A673 (cell line): Measurements from ENCODE around the gene TARBP2. TPM values are rescaled to one million over a fixed set of nuclear protein-coding genes. Genes with fewer than 3 reads are reported as not detected.

ENCODE experiments used
- BruUV-seq: library from RNA; stranded (reverse); fragments of 400-500 nt; replicated peaks from 2 replicates; lab custom pipeline; 2021; lab: Mats Ljungman, UMichigan
- CTCF ChIA-PET: fragments of 300-600 bp; sonication (Branson Sonifier 250); formaldehyde crosslinking; loops from one replicate; lab custom pipeline; 2022; ENCODE audit warnings: antibody characterized with exemption; lab: Charles Lee
- POLR2A ChIA-PET: fragments of 300-600 bp; sonication (Branson Sonifier 250); formaldehyde crosslinking; loops from one replicate; lab custom pipeline; 2022; ENCODE audit warnings: antibody characterized with exemption; ENCODE audit not compliant: low non-redundant PET; lab: Charles Lee
- DNase-seq: peaks from one replicate; pipeline ENCODE4 v3.0.0-alpha.2; 2015; ENCODE audit warnings: low spot score
- H3K27ac ChIP-seq: fragments of 200-600 bp; sonication (generic); 2 replicates; pipeline ENCODE4 v1.5.1; 2016; ENCODE audit warnings: mixed run types, low read depth, mild to moderate bottlenecking, mixed read lengths, antibody characterized with exemption, low read length; ENCODE audit not compliant: poor library complexity, severe bottlenecking
- H3K27me3 ChIP-seq: fragments of 200-600 bp; sonication (generic); replicated peaks from 2 replicates; pipeline ENCODE4 v1.6.1; 2017; ENCODE audit warnings: mixed run types, low read depth, mild to moderate bottlenecking, mixed read lengths, antibody characterized with exemption, low read length; ENCODE audit not compliant: insufficient read depth, poor library complexity
- H3K36me3 ChIP-seq: fragments of 200-600 bp; sonication (generic); 2 replicates; pipeline ENCODE4 v1.6.1; 2016; ENCODE audit warnings: mixed run types, mild to moderate bottlenecking, mixed read lengths, antibody characterized with exemption, low read length; ENCODE audit not compliant: insufficient read depth, poor library complexity, severe bottlenecking
- H3K4me1 ChIP-seq: fragments of 200-600 bp; sonication (generic); 2 replicates; pipeline ENCODE4 v1.6.1; 2017; ENCODE audit warnings: mixed run types, mild to moderate bottlenecking, mixed read lengths, antibody characterized with exemption, low read length; ENCODE audit not compliant: insufficient read depth, poor library complexity, severe bottlenecking
- H3K4me3 ChIP-seq: fragments of 200-600 bp; sonication (generic); 2 replicates; pipeline ENCODE4 v1.5.1; 2016; ENCODE audit warnings: low read depth, mixed run types, mild to moderate bottlenecking, mixed read lengths, low read length; ENCODE audit not compliant: poor library complexity, severe bottlenecking
- H3K9me3 ChIP-seq: fragments of 200-600 bp; sonication (generic); 2 replicates; pipeline ENCODE4 v1.6.1; 2016; ENCODE audit warnings: mixed run types, low read depth, mild to moderate bottlenecking, mixed read lengths, antibody characterized with exemption, low read length; ENCODE audit not compliant: poor library complexity, severe bottlenecking
- CTCF ChIP-seq: fragments of 300-800, 200-600 bp; sonication (generic); conservative IDR thresholded peaks from 2 replicates; pipeline ENCODE4 v1.5.1; 2017; ENCODE audit warnings: low read depth, mild to moderate bottlenecking, antibody characterized with exemption, low read length, moderate library complexity, mixed read lengths
- EZH2 ChIP-seq: fragments of 200-600 bp; sonication (generic); IDR thresholded peaks from 2 replicates; pipeline ENCODE4 v1.6.1; 2017; ENCODE audit warnings: borderline replicate concordance, low read depth, mild to moderate bottlenecking, mixed read lengths, antibody characterized with exemption, low read length; ENCODE audit not compliant: poor library complexity, severe bottlenecking
- intact Hi-C: fragments of 100-400 bp; cut with micrococcal nuclease; formaldehyde crosslinking; loops from one replicate; pipeline ENCODE4 v1.10.0; 2022; ENCODE audit not compliant: unreplicated experiment
- total RNA-seq: library from RNA; stranded (reverse); gene quantifications from 2 replicates; pipeline ENCODE4 v1.2.3, GENCODE V29; 2021

Gene TARBP2
- total RNA-seq, 1 experiment from 2014 or later = 70.9 TPM

DNA sequence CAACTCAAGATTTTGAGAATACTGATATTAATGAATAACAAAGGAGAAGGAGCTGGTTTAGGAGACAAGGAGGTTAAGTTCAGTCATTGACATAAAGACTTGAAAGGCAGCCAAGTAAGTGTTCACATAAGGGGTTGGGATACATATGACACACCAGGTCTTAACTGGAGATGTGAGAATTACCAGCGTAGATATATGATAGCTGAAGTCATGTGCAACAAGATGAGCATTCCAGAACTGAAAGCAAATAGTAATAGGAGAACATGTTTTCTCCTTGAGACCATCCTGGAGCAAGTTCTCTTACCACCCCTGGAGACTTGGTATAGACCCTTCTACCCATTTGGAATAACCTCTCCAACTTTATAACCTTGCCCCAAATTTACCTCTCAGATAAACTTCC lies 49.5 kb downstream of the TARBP2 start:
- peaks cover 10% of the 10 kb centered on the region for H3K36me3 ChIP-seq
- no peak overlapping the region for H3K4me3 ChIP-seq
- H3K9me3 ChIP-seq = no peaks in the 10 kb centered on the region
- H3K27me3 ChIP-seq = no peaks in the 10 kb centered on the region
- DNase-seq = no peak
- POLR2A ChIA-PET = interaction anchor here (0.6 kb wide), 1 partner anchor 80 kb away, joined by 12 read pairs; no protein-coding TSS in a partner anchor
- H3K27ac ChIP-seq = no peak overlapping the region
- TF ChIP-seq CTCF (no peak), EZH2 (no peak)
- intact Hi-C loops = no loop called here
- BruUV-seq = no TSS peak
- peaks cover 19% of the 10 kb centered on the region for H3K4me1 ChIP-seq
- CTCF ChIA-PET = no interaction called here

DNA sequence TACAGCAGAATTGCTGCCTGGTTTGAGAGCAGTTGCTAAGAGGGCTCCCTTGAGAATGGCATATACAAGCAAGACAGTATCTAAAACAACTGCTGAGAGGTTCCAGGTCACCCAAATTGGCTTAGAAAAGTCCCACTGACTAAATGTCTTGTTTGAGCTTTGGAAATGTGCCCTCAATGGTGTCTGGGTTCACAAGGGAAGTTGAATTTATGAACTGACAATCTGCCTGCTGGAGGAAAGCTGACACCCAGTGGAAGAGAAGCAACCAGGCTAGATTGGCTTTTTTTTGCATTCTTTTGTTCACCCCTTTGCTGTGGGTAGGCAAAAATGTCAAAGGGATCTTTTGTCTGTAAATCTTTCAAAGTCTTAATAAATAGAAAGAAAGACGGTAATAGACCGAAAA lies 50.8 kb downstream of the TARBP2 start:
- TF ChIP-seq CTCF (peak; percentile 18; the same call in 1 of the 2 replicates), EZH2 (no peak)
- H3K9me3 ChIP-seq = no peaks in the 10 kb centered on the region
- H3K27ac ChIP-seq = peak overlapping the region; percentile 18
- CTCF ChIA-PET = interaction anchor here (0.6 kb wide), 1 partner anchor 8 kb away, joined by 3 read pairs; no protein-coding TSS in a partner anchor
- intact Hi-C loops = no loop called here
- no peaks in the 10 kb centered on the region for H3K27me3 ChIP-seq
- POLR2A ChIA-PET = no interaction called here
- H3K4me1 ChIP-seq = peaks cover 19% of the 10 kb centered on the region
- peak; percentile 47 for DNase-seq
- no TSS peak for BruUV-seq
- H3K36me3 ChIP-seq = peaks cover 10% of the 10 kb centered on the region
- H3K4me3 ChIP-seq = no peak overlapping the region

- POLR2A ChIA-PET = no interaction called here
Observed at GRCh38 chr12:53552361-53553327, 51.6 kb downstream of the TARBP2 start.

More at GRCh38 chr12:53552361-53553327, 51.6 kb downstream of the TARBP2 start:
- intact Hi-C loops = no loop called here
- H3K27ac ChIP-seq = peak overlapping the region; percentile 18
- TF ChIP-seq CTCF (no peak), EZH2 (no peak)
- peaks cover 8% of the 10 kb centered on the region for H3K36me3 ChIP-seq
- H3K4me1 ChIP-seq = peaks cover 19% of the 10 kb centered on the region
- BruUV-seq = no TSS peak
- no peaks in the 10 kb centered on the region for H3K9me3 ChIP-seq
- no peak overlapping the region for H3K4me3 ChIP-seq
- DNase-seq = no peak
- CTCF ChIA-PET = interaction anchor here (0.6 kb wide), 1 partner anchor 9 kb away, joined by 3 read pairs; no protein-coding TSS in a partner anchor
- H3K27me3 ChIP-seq = no peaks in the 10 kb centered on the region

Other genes starting within 250 kb of the TARBP2 start
- 99.1 and 105 TPM in 2 replicates for gene ESPL1, start 233.0 kb upstream of the TARBP2 start, total RNA-seq
- 268 and 288 TPM in 2 replicates for gene PFDN5, start 205.7 kb upstream of the TARBP2 start, total RNA-seq
- 102 and 111 TPM in 2 replicates for gene MYG1, start 201.6 kb upstream of the TARBP2 start, total RNA-seq
- 94.2 and 104 TPM in 2 replicates for gene AAAS, start 179.7 kb upstream of the TARBP2 start, total RNA-seq
- not detected in 2 replicates for gene SP7, start 164.9 kb upstream of the TARBP2 start, total RNA-seq
- 78.4 and 80.9 TPM in 2 replicates for gene SP1, start 121.1 kb upstream of the TARBP2 start, total RNA-seq
- not detected in 2 replicates for gene AMHR2, start 77.4 kb upstream of the TARBP2 start, total RNA-seq
- gene PRR13, start 59.5 kb upstream of the TARBP2 start, total RNA-seq = 155 and 180 TPM in 2 replicates
- 1,194 and 1,215 TPM in 2 replicates for gene PCBP2, start 49.2 kb upstream of the TARBP2 start, total RNA-seq
- 11.6 and 15.9 TPM in 2 replicates for gene MAP3K12, start 1.8 kb upstream of the TARBP2 start, total RNA-seq
- gene NPFF, start 6.2 kb downstream of the TARBP2 start, total RNA-seq = not detected in 2 replicates
- 38.8 and 44.3 TPM in 2 replicates for gene ATF7, start 125.1 kb downstream of the TARBP2 start, total RNA-seq
- gene ATP5MC2, start 174.8 kb downstream of the TARBP2 start, total RNA-seq = 447 and 450 TPM in 2 replicates
- gene CALCOCO1, start 226.2 kb downstream of the TARBP2 start, total RNA-seq = 16.8 and 34.0 TPM in 2 replicates